ENCODE data around the gene GSG1L.

- no peak for TF ChIP-seq CTCF (IDR thresholded peaks at IDR 0.05; ENCODE audit: insufficient read depth, low read length, poor library complexity, severe bottlenecking)
- no peak for TF ChIP-seq EZH2phosphoT487 (conservative IDR thresholded peaks at IDR 0.05; ENCODE audit: low read length)
Observed at GRCh38 chr16:27751676-27752075, 311.8 kb downstream of the GSG1L start.
